HEK293T (cell line): Measurements from ENCODE around the gene LIN28B.

Experiments
- CTCF ChIA-PET: fragments of 350-600 bp; formaldehyde crosslinking; extraction: SDS; loops from one replicate; lab custom pipeline; 2021; ENCODE audit warnings: antibody characterized with exemption, inconsistent platforms; lab: Yijun Ruan, JAX
- POLR2A ChIA-PET: fragments of 350-600 bp; formaldehyde crosslinking; extraction: SDS; loops from one replicate; lab custom pipeline; 2020; ENCODE audit warnings: antibody characterized with exemption, inconsistent platforms; lab: Yijun Ruan, JAX
- DNase-seq: peaks from one replicate; pipeline ENCODE4 v3.0.0; 2012; ENCODE audit warnings: mixed read lengths; ENCODE audit errors: extremely low spot score
- ARNT ChIP-seq: fragments of 450-650 bp; IDR thresholded peaks from 2 replicates; pipeline ENCODE4 v1.6.1; 2017; ENCODE audit warnings: mild to moderate bottlenecking
- BHLHE40 ChIP-seq: fragments of 450-650 bp; IDR thresholded peaks from 2 replicates; pipeline ENCODE4 v1.6.1; 2016; ENCODE audit warnings: mild to moderate bottlenecking, moderate library complexity, borderline replicate concordance
- CTBP1 ChIP-seq: fragments of 450-650 bp; IDR thresholded peaks from 2 replicates; pipeline ENCODE4 v1.6.1; 2016; ENCODE audit warnings: borderline replicate concordance
- ELF4 ChIP-seq: fragments of 450-650 bp; IDR thresholded peaks from 2 replicates; pipeline ENCODE4 v1.6.1; 2017; ENCODE audit warnings: antibody characterized with exemption
- FOXA1 ChIP-seq: fragments of 450-650 bp; IDR thresholded peaks from 2 replicates; pipeline ENCODE4 v1.6.1; 2016; ENCODE audit warnings: mild to moderate bottlenecking
- FOXK2 ChIP-seq: fragments of 450-650 bp; IDR thresholded peaks from 2 replicates; pipeline ENCODE4 v1.6.1; 2016; ENCODE audit warnings: mild to moderate bottlenecking
- FOXM1 ChIP-seq: fragments of 450-650 bp; IDR thresholded peaks from 2 replicates; pipeline ENCODE4 v1.6.1; 2017; ENCODE audit warnings: mild to moderate bottlenecking, borderline replicate concordance
- HDGF ChIP-seq: fragments of 450-650 bp; IDR thresholded peaks from 2 replicates; pipeline ENCODE4 v1.6.1; 2017; ENCODE audit warnings: antibody characterized with exemption, borderline replicate concordance
- L3MBTL2 ChIP-seq: fragments of 450-650 bp; conservative IDR thresholded peaks from 2 replicates; pipeline ENCODE4 v1.6.1; 2016; ENCODE audit warnings: mild to moderate bottlenecking
- LEF1 ChIP-seq: fragments of 450-650 bp; IDR thresholded peaks from 2 replicates; pipeline ENCODE4 v1.6.1; 2017; ENCODE audit warnings: mild to moderate bottlenecking, borderline replicate concordance
- NFRKB ChIP-seq: fragments of 450-650 bp; IDR thresholded peaks from 2 replicates; pipeline ENCODE4 v1.6.1; 2016; ENCODE audit warnings: mild to moderate bottlenecking, moderate library complexity
- SP1 ChIP-seq: fragments of 450-650 bp; IDR thresholded peaks from 2 replicates; pipeline ENCODE4 v1.6.1; 2017
- SUZ12 ChIP-seq: fragments of 450-650 bp; IDR thresholded peaks from 2 replicates; pipeline ENCODE4 v1.6.1; 2016; ENCODE audit warnings: mild to moderate bottlenecking
- TARDBP ChIP-seq: fragments of 450-650 bp; IDR thresholded peaks from 2 replicates; pipeline ENCODE4 v1.6.1; 2016
- ZNF384 ChIP-seq: fragments of 450-650 bp; IDR thresholded peaks from 2 replicates; pipeline ENCODE4 v1.6.1; 2016
- TF ChIP-seq, protein P1 (sequence below): fragments of 450-650 bp; IDR thresholded peaks from 2 replicates; pipeline ENCODE4 v1.6.1; 2016

Gene LIN28B

GRCh38 chr6:104954190-104954797 lies 2.6 kb upstream of the LIN28B start:
- POLR2A ChIA-PET = no interaction called here
- no peak for DNase-seq
- CTCF ChIA-PET = no interaction called here
- TF ChIP-seq ARNT (no peak), FOXM1 (no peak), CTBP1 (no peak)

- ChIA-PET CTCF (interaction anchor here (0.6 kb wide), 2 partner anchors 149 to 270 kb away, joined by 3 read pairs; no protein-coding TSS in a partner anchor), POLR2A (interaction anchor here (2.5 to 4.4 kb wide), 2 partner anchors 10 to 13 kb away, joined by 11 to 33 read pairs; no protein-coding TSS in a partner anchor)
- DNase-seq = no peak
- TF ChIP-seq CTBP1 (no peak), HDGF (no peak), SP1 (no peak), NFRKB (no peak), SUZ12 (no peak), FOXM1 (no peak), ELF4 (no peak), L3MBTL2 (no peak), BHLHE40 (no peak), FOXK2 (no peak), ARNT (no peak), LEF1 (no peak), FOXA1 (no peak)
- TF ChIP-seq, protein P1, sequence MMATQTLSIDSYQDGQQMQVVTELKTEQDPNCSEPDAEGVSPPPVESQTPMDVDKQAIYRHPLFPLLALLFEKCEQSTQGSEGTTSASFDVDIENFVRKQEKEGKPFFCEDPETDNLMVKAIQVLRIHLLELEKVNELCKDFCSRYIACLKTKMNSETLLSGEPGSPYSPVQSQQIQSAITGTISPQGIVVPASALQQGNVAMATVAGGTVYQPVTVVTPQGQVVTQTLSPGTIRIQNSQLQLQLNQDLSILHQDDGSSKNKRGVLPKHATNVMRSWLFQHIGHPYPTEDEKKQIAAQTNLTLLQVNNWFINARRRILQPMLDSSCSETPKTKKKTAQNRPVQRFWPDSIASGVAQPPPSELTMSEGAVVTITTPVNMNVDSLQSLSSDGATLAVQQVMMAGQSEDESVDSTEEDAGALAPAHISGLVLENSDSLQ = no peak
Measured at GRCh38 chr6:104955491-104955890, 1.4 kb upstream of the LIN28B start.

DNA sequence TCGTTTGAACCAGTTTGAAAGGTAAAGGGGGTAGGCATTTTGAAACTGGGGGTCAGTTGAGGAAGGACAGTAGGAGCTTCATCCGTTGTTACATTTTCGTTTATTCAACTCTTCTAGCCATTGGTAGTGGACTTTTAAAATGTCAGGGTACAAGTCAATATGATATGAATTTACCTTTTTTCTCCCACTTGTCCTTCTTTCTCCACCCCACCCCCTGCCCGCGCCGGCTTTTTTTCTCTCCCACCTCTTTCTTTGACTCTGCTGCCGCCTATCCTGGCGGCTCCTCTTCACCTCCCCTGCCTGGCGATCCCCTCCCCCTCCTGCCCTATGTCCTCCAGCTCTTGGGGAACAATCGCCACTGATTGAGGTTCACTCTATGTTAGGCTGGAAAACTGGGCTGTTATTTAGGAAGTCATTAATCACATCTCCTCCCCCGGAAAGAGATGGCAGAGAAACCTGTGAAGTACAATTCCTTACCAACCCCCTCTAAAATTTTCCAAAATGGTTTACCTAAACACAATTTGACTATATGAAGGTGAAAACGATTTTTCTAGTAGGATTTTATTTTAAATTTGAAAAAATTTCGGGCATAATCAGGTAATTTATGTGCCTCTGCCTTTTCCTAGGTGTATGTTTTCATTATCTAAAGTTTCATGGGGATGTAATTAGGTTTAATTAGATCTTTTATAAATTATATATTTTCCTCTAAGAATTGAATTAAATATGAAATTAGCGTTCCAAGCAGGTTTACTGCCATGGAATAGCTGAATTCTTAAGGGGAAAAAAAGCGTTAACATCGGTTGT lies 778 bp upstream of the LIN28B start:
- peak; percentile 46 for DNase-seq
- CTCF ChIA-PET = interaction anchor here (0.6 kb wide), 1 partner anchor 271 kb away, joined by 3 read pairs; no protein-coding TSS in a partner anchor
- POLR2A ChIA-PET = interaction anchor here (1.3 to 4.4 kb wide), 3 partner anchors 9 to 97 kb away, joined by 6 to 33 read pairs (median 11); partner anchors contain the start of gene HACE1
- TF ChIP-seq ARNT = no peak
- no peak for TF ChIP-seq ELF4
- no peak for TF ChIP-seq SUZ12
- no peak for TF ChIP-seq FOXM1
- no peak for TF ChIP-seq BHLHE40
- TF ChIP-seq ZNF384 = no peak
- no peak for TF ChIP-seq FOXA1

GRCh38 chr6:104957301-104958177 lies 632 bp downstream of the LIN28B start:
- POLR2A ChIA-PET = interaction anchor here (0.6 to 4.4 kb wide), 13 partner anchors 7 to 237 kb away, joined by 3 to 33 read pairs (median 4); partner anchors contain the start of gene HACE1

GRCh38 chr6:104958178-104959025 lies 1.5 kb downstream of the LIN28B start:
- peak; percentile 28 for DNase-seq
- TF ChIP-seq SP1 (no peak), LEF1 (no peak)
- ChIA-PET POLR2A (interaction anchor here (0.8 to 4.4 kb wide), 5 partner anchors 10 to 118 kb away, joined by 3 to 33 read pairs (median 3); no protein-coding TSS in a partner anchor), CTCF (interaction anchor here (0.6 to 1.5 kb wide), 3 partner anchors 10 to 119 kb away, joined by 3 to 6 read pairs (median 3); no protein-coding TSS in a partner anchor)

More at GRCh38 chr6:104957301-104958177, 632 bp downstream of the LIN28B start:
- TF ChIP-seq L3MBTL2 (peak; percentile 38), CTBP1 (0 out of 2 replicates have a peak, but pooled peaks have one; percentile 9), SUZ12 (no peak), ZNF384 (0 out of 2 replicates have a peak, but pooled peaks have one; percentile 21)
- CTCF ChIA-PET = interaction anchor here (1.0 to 1.5 kb wide), 2 partner anchors 11 to 120 kb away, joined by 3 to 6 read pairs; no protein-coding TSS in a partner anchor
- DNase-seq = peak; percentile 20

DNA sequence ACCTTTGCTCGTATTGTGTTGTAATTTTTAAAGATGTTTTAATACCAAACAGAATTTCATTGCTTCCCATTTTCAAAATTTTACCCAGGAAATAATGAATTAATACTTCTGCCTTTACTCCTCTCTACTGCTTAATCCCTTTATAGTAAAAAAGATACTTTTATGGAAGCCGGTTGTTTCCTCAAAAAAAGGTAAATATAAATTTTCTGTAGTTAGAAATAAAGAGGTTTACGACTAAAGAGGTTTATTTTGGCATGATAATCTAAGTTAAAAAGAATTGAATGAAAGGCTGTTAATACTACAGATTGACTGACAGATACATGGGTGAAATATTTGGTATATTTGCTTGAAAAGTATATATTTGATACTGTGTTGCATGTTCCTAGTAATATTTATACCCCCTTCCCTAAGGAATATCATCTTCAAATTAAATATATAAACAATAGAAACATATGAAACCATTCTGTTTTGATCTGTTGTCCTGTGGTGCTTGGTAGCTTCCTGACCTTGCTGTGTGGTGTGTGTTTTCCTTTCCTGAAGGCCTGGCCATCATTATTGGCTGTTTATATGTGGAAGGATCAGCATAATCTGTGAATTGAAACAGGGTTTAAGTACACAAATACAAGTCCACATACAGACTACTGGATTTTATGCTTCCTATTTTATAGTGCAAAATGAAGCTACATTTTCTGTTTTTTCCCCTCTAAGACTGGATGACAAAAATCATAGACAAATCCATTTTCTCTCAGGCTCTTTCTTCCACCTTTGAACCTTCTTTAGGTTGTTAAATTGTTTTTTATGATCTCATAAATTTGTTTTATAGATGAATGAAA lies 2.3 kb downstream of the LIN28B start:
- TF ChIP-seq CTBP1 = no peak
- TF ChIP-seq SUZ12 = no peak
- TF ChIP-seq, protein P1 = peak; percentile 70
- TF ChIP-seq HDGF = no peak
- no peak for TF ChIP-seq NFRKB
- TF ChIP-seq ZNF384 = 0 out of 2 replicates have a peak, but pooled peaks have one; percentile 8
- TF ChIP-seq LEF1 = no peak
- TF ChIP-seq TARDBP = no peak
- no peak for DNase-seq
- POLR2A ChIA-PET = interaction anchor here (4.4 kb wide), 1 partner anchor 9 kb away, joined by 33 read pairs; no protein-coding TSS in a partner anchor
- CTCF ChIA-PET = no interaction called here
